OCI-LY3 (cell line): ENCODE results near the gene C12orf60.

Experiments
- H2AFZ ChIP-seq: fragments of 200-600, 300-600 bp; shearing (Covaris generic); 2 replicates; pipeline ENCODE4 v1.6.0; 2014; ENCODE audit warnings: antibody characterized with exemption, low read depth, low read length
- H3K27ac ChIP-seq: fragments of 200-600, 300-600 bp; sonication (generic); 2 replicates; pipeline ENCODE4 v1.5.1; 2014; ENCODE audit warnings: mild to moderate bottlenecking, low read length, moderate library complexity, mixed read lengths
- H3K27me3 ChIP-seq: fragments of 200-600, 300-600 bp; sonication (generic); 2 replicates; pipeline ENCODE4 v1.6.1; 2014; ENCODE audit warnings: low read depth, low read length, mixed read lengths
- H3K36me3 ChIP-seq: fragments of 200-600, 300-600 bp; sonication (generic); replicated peaks from 2 replicates; pipeline ENCODE3; 2014; ENCODE audit warnings: low read depth, low read length, mixed read lengths
- H3K4me1 ChIP-seq: fragments of 300-600, 200-600 bp; sonication (generic); 2 replicates; pipeline ENCODE4 v1.6.1; 2014; ENCODE audit warnings: low read length, mixed read lengths
- H3K4me2 ChIP-seq: fragments of 200-600, 300-600 bp; sonication (generic); 2 replicates; pipeline ENCODE4 v1.6.1; 2014; ENCODE audit warnings: low read length, mixed read lengths
- H3K4me3 ChIP-seq: fragments of 300-600, 200-600 bp; sonication (generic); 2 replicates; pipeline ENCODE4 v1.5.1; 2014; ENCODE audit warnings: antibody characterized with exemption, mild to moderate bottlenecking, low read length, moderate library complexity
- H3K79me2 ChIP-seq: fragments of 300-600, 200-600 bp; shearing (Covaris generic); 2 replicates; pipeline ENCODE4 v1.6.1; 2014; ENCODE audit warnings: mild to moderate bottlenecking, low read length, mixed read lengths
- H3K9ac ChIP-seq: fragments of 300-600, 200-600 bp; shearing (Covaris generic); 2 replicates; pipeline ENCODE4 v1.6.0; 2014; ENCODE audit warnings: mild to moderate bottlenecking, low read length, moderate library complexity
- H3K9me3 ChIP-seq: fragments of 200-600, 300-600 bp; shearing (Covaris generic); 2 replicates; pipeline ENCODE4 v1.6.1; 2014; ENCODE audit warnings: low read length, mixed read lengths; ENCODE audit not compliant: insufficient read depth
- H4K20me1 ChIP-seq: fragments of 200-600, 300-600 bp; sonication (generic); 2 replicates; pipeline ENCODE4 v1.6.1; 2016; ENCODE audit warnings: low read length, mixed read lengths; ENCODE audit not compliant: insufficient read depth
- CTCF ChIP-seq: fragments of 200-600, 300-600 bp; sonication (generic); IDR thresholded peaks from 2 replicates; pipeline ENCODE4 v1.5.1; 2014; ENCODE audit warnings: antibody characterized with exemption, low read length, low read depth
- EZH2phosphoT487 ChIP-seq: fragments of 200-600 bp; shearing (Covaris generic); IDR thresholded peaks from 2 replicates; pipeline ENCODE4 v1.6.1; 2018; ENCODE audit warnings: antibody characterized with exemption, mixed run types, low read depth

The C12orf60 gene

GRCh38 chr12:14776236-14776961 is 27.1 kb upstream of the C12orf60 start:
- Histone ChIP-seq H3K9ac (no peak overlapping the region), H2AFZ (no peak overlapping the region), H3K4me2 (no peak overlapping the region), H3K27me3 (no peaks in the 10 kb centered on the region), H4K20me1 (no peaks in the 10 kb centered on the region), H3K9me3 (no peaks in the 10 kb centered on the region), H3K36me3 (no peaks in the 10 kb centered on the region), H3K27ac (no peak overlapping the region), H3K4me1 (peaks cover 29% of the 10 kb centered on the region), H3K79me2 (peaks cover 5% of the 10 kb centered on the region; the same call in 1 of the 2 replicates), H3K4me3 (no peak overlapping the region)
- TF ChIP-seq CTCF = peak; percentile 48
- no peak for TF ChIP-seq EZH2phosphoT487

- Histone ChIP-seq H3K27ac (no peak overlapping the region), H3K4me2 (no peak overlapping the region)
These were observed 26.2 kb upstream of the C12orf60 start for GRCh38 chr12:14777271-14777670.

GRCh38 chr12:14779834-14780233 is 23.6 kb upstream of the C12orf60 start:
- Histone ChIP-seq H3K27ac (no peak overlapping the region), H3K4me3 (no peak overlapping the region), H2AFZ (no peak overlapping the region), H3K27me3 (no peaks in the 10 kb centered on the region), H3K4me2 (no peak overlapping the region), H3K79me2 (peaks cover 2% of the 10 kb centered on the region; the same call in 1 of the 2 replicates), H3K4me1 (peaks cover 26% of the 10 kb centered on the region), H3K9me3 (no peaks in the 10 kb centered on the region), H3K9ac (no peak overlapping the region), H3K36me3 (peaks cover 14% of the 10 kb centered on the region), H4K20me1 (no peaks in the 10 kb centered on the region)
- no peak for TF ChIP-seq EZH2phosphoT487
- no peak for TF ChIP-seq CTCF

More at GRCh38 chr12:14777271-14777670, 26.2 kb upstream of the C12orf60 start:
- H4K20me1 ChIP-seq = no peaks in the 10 kb centered on the region
- peaks cover 5% of the 10 kb centered on the region; the same call in 1 of the 2 replicates for H3K79me2 ChIP-seq
- no peak for TF ChIP-seq CTCF
- no peak for TF ChIP-seq EZH2phosphoT487
- peaks cover 1% of the 10 kb centered on the region for H3K36me3 ChIP-seq
- no peak overlapping the region for H2AFZ ChIP-seq
- no peak overlapping the region for H3K4me3 ChIP-seq
- peaks cover 22% of the 10 kb centered on the region for H3K4me1 ChIP-seq
- H3K27me3 ChIP-seq = no peaks in the 10 kb centered on the region
- H3K9ac ChIP-seq = no peak overlapping the region
- H3K9me3 ChIP-seq = no peaks in the 10 kb centered on the region

GRCh38 chr12:14780859-14781258 is 22.6 kb upstream of the C12orf60 start:
- TF ChIP-seq CTCF (no peak), EZH2phosphoT487 (no peak)
- H3K4me2 ChIP-seq = peak overlapping the region; percentile 3; the same call in 1 of the 2 replicates
- H3K9me3 ChIP-seq = no peaks in the 10 kb centered on the region
- H3K36me3 ChIP-seq = peaks cover 24% of the 10 kb centered on the region
- H3K4me1 ChIP-seq = peaks cover 19% of the 10 kb centered on the region
- no peaks in the 10 kb centered on the region for H4K20me1 ChIP-seq
- no peak overlapping the region for H3K27ac ChIP-seq
- no peak overlapping the region for H3K4me3 ChIP-seq
- H2AFZ ChIP-seq = no peak overlapping the region
- no peaks in the 10 kb centered on the region for H3K27me3 ChIP-seq
- no peak overlapping the region for H3K9ac ChIP-seq
- H3K79me2 ChIP-seq = no peaks in the 10 kb centered on the region
